Endodermal cell (in vitro differentiated cells): Measurements from ENCODE around the gene GJB5. TPM values are rescaled to one million over a fixed set of nuclear protein-coding genes. Genes with fewer than 3 reads are reported as not detected.

Experiments
- DNase-seq: peaks from one replicate; pipeline ENCODE4 v3.0.0-alpha.2; 2017
- H3K27ac ChIP-seq: 2 replicates; pipeline ENCODE4 v1.5.1; 2013; ENCODE audit warnings: mild to moderate bottlenecking, low read depth, low read length, moderate library complexity
- H3K27me3 ChIP-seq: 2 replicates; pipeline ENCODE4 v1.6.1; 2013; ENCODE audit warnings: mild to moderate bottlenecking, low read length, moderate library complexity; ENCODE audit not compliant: insufficient read depth, control insufficient read depth, poor library complexity, severe bottlenecking
- H3K36me3 ChIP-seq: 2 replicates; pipeline ENCODE4 v1.7.0; 2013; ENCODE audit warnings: mild to moderate bottlenecking, low read length, moderate library complexity; ENCODE audit not compliant: control insufficient read depth, insufficient read depth
- H3K4me1 ChIP-seq: one replicate; pipeline ENCODE4 v1.7.0; 2013; ENCODE audit warnings: low read length; ENCODE audit not compliant: control insufficient read depth, insufficient read depth
- H3K4me3 ChIP-seq: 2 replicates; pipeline ENCODE4 v1.5.1; 2013; ENCODE audit warnings: mild to moderate bottlenecking, low read length, moderate library complexity
- H3K9ac ChIP-seq: 2 replicates; pipeline ENCODE4 v1.6.1; 2013; ENCODE audit warnings: mild to moderate bottlenecking, low read length, moderate library complexity; ENCODE audit not compliant: poor library complexity, severe bottlenecking; ENCODE audit errors: extremely low read depth
- H3K9me3 ChIP-seq: 2 replicates; pipeline ENCODE4 v1.6.1; 2013; ENCODE audit warnings: mild to moderate bottlenecking, low read length, moderate library complexity; ENCODE audit not compliant: control insufficient read depth
- H3K27ac Mint-ChIP-seq: 2 replicates; pipeline ENCODE4 v1.8.0; 2020; ENCODE audit warnings: mixed read lengths
- H3K27me3 Mint-ChIP-seq: 2 replicates; pipeline ENCODE4 v1.8.0; 2021; ENCODE audit warnings: mild to moderate bottlenecking, mixed read lengths; ENCODE audit not compliant: insufficient read depth
- H3K36me3 Mint-ChIP-seq: 2 replicates; pipeline ENCODE4 v1.8.0; 2020; ENCODE audit warnings: low read depth, mixed read lengths
- H3K4me1 Mint-ChIP-seq: 2 replicates; pipeline ENCODE4 v1.8.0; 2020; ENCODE audit warnings: mixed read lengths
- H3K4me3 Mint-ChIP-seq: 2 replicates; pipeline ENCODE4 v1.8.0; 2020; ENCODE audit warnings: mild to moderate bottlenecking, moderate library complexity, mixed read lengths
- H3K9me3 Mint-ChIP-seq: 2 replicates; pipeline ENCODE4 v1.8.0; 2020; ENCODE audit warnings: mild to moderate bottlenecking, mixed read lengths
- WGBS, 2 experiments: methylation state at CpG; one replicate each; pipeline versions ENCODE4 v1.1.5 to v1.1.7; 2013; ENCODE audit warnings: missing lambda C conversion rate in 2 of 2, mixed read lengths in 1 of 2; ENCODE audit not compliant: insufficient coverage in 1 of 2, insufficient read length in 1 of 2; 5-methylcytosine and 5-hydroxymethylcytosine counted together
- total RNA-seq, 2 donors: library from RNA; stranded (reverse); fragmentation: NEBNext Ultra II Directional in 1 of 2; extraction: Animal tissue kit (Norgen Biotek cat#: 25700) in 1 of 2; gene quantifications; 2 replicates in 1 of 2; 3 replicates in 1 of 2; pipeline ENCODE4 v1.2.1, GENCODE V29; 2021
- TF ChIP-seq, protein P1 (sequence below): fragments of 200-600 bp; sonication (generic); conservative IDR thresholded peaks from 2 replicates; pipeline ENCODE4 v1.5.0; 2021; ENCODE audit warnings: antibody characterized with exemption, mild to moderate bottlenecking

The GJB5 gene
- total RNA-seq, 2 donors from 2014 or later: 0.20 to 0.42 TPM

DNA sequence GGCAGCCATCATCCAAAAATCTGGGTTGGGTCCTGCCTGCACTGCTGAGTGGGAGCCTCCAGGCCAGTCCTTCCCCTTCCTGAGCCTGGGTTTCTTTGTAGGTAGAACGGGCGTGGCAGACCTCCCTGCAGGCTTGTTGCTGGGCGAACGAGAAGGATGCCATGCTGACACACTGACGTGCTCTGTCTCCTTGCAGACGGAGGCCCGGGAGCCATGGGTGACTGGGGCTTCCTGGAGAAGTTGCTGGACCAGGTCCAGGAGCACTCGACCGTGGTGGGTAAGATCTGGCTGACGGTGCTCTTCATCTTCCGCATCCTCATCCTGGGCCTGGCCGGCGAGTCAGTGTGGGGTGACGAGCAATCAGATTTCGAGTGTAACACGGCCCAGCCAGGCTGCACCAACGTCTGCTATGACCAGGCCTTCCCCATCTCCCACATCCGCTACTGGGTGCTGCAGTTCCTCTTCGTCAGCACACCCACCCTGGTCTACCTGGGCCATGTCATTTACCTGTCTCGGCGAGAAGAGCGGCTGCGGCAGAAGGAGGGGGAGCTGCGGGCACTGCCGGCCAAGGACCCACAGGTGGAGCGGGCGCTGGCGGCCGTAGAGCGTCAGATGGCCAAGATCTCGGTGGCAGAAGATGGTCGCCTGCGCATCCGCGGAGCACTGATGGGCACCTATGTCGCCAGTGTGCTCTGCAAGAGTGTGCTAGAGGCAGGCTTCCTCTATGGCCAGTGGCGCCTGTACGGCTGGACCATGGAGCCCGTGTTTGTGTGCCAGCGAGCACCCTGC is 39.3 kb downstream of the GJB5 start:
- Histone ChIP-seq H3K27ac (no peak overlapping the region), H3K4me1 (no peaks in the 10 kb centered on the region), H3K36me3 (no peaks in the 10 kb centered on the region), H3K4me3 (no peak overlapping the region), H3K9ac (no peak overlapping the region), H3K27me3 (no peaks in the 10 kb centered on the region), H3K9me3 (no peaks in the 10 kb centered on the region)
- TF ChIP-seq, protein P1, sequence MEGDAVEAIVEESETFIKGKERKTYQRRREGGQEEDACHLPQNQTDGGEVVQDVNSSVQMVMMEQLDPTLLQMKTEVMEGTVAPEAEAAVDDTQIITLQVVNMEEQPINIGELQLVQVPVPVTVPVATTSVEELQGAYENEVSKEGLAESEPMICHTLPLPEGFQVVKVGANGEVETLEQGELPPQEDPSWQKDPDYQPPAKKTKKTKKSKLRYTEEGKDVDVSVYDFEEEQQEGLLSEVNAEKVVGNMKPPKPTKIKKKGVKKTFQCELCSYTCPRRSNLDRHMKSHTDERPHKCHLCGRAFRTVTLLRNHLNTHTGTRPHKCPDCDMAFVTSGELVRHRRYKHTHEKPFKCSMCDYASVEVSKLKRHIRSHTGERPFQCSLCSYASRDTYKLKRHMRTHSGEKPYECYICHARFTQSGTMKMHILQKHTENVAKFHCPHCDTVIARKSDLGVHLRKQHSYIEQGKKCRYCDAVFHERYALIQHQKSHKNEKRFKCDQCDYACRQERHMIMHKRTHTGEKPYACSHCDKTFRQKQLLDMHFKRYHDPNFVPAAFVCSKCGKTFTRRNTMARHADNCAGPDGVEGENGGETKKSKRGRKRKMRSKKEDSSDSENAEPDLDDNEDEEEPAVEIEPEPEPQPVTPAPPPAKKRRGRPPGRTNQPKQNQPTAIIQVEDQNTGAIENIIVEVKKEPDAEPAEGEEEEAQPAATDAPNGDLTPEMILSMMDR: no peak
- Mint-ChIP-seq H3K36me3 (peaks cover 5% of the 10 kb centered on the region), H3K27ac (no peak overlapping the region), H3K9me3 (no peaks in the 10 kb centered on the region), H3K4me3 (peak overlapping the region; percentile 57), H3K27me3 (peaks cover 35% of the 10 kb centered on the region), H3K4me1 (peaks cover 24% of the 10 kb centered on the region)
- DNase-seq: no peak
- whole genome bisulfite sequencing, 2 experiments: 94 to 98% methylated on average over 36 to 40 of the region's 40 CpGs

DNA sequence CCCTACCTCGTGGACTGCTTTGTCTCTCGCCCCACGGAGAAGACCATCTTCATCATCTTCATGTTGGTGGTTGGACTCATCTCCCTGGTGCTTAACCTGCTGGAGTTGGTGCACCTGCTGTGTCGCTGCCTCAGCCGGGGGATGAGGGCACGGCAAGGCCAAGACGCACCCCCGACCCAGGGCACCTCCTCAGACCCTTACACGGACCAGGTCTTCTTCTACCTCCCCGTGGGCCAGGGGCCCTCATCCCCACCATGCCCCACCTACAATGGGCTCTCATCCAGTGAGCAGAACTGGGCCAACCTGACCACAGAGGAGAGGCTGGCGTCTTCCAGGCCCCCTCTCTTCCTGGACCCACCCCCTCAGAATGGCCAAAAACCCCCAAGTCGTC is 39.9 kb downstream of the GJB5 start:
- peaks cover 5% of the 10 kb centered on the region for H3K36me3 Mint-ChIP-seq
- no peak overlapping the region for H3K4me3 ChIP-seq
- H3K27me3 Mint-ChIP-seq: peaks cover 35% of the 10 kb centered on the region
- no peak overlapping the region for H3K4me3 Mint-ChIP-seq
- DNase-seq: no peak
- H3K27ac ChIP-seq: no peak overlapping the region
- WGBS, 2 experiments: 93% methylated on average over 3 to 12 of the region's 12 CpGs
- H3K4me1 Mint-ChIP-seq: peaks cover 24% of the 10 kb centered on the region
- H3K27me3 ChIP-seq: no peaks in the 10 kb centered on the region
- H3K4me1 ChIP-seq: no peaks in the 10 kb centered on the region
- TF ChIP-seq, protein P1: no peak
- H3K27ac Mint-ChIP-seq: no peak overlapping the region
- H3K9me3 Mint-ChIP-seq: no peaks in the 10 kb centered on the region
- H3K9me3 ChIP-seq: no peaks in the 10 kb centered on the region
- no peaks in the 10 kb centered on the region for H3K36me3 ChIP-seq
- H3K9ac ChIP-seq: no peak overlapping the region

DNA sequence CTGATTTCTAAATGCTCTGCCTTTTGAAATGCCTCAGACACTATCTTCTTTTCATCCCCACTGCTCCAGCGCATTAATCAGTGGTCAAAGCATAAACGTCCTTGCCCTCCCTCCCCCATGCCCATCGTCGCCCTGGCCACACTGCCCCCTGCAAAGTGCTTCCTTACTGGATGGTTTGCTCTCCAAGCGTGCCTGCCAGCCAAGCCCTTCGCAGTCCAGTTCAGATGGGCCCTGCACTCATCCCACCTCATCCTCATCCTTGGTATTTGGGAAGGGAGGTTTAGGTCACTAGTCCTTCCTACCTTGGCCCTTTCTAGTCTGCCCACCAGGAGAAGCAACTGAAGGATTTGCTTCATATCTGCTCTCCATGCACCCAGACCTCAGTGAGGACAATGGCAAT is 41.1 kb downstream of the GJB5 start:
- H3K4me1 ChIP-seq: no peaks in the 10 kb centered on the region
- Mint-ChIP-seq H3K9me3 (no peaks in the 10 kb centered on the region), H3K4me1 (peaks cover 24% of the 10 kb centered on the region), H3K27me3 (peaks cover 29% of the 10 kb centered on the region), H3K27ac (no peak overlapping the region), H3K4me3 (no peak overlapping the region), H3K36me3 (peaks cover 5% of the 10 kb centered on the region)
- H3K36me3 ChIP-seq: no peaks in the 10 kb centered on the region
- 75 to 92% methylated on average over 2 to 6 of the region's 6 CpGs for WGBS, 2 experiments
- H3K9ac ChIP-seq: no peak overlapping the region
- H3K9me3 ChIP-seq: no peaks in the 10 kb centered on the region
- H3K27me3 ChIP-seq: no peaks in the 10 kb centered on the region
- H3K4me3 ChIP-seq: no peak overlapping the region
- H3K27ac ChIP-seq: no peak overlapping the region
- TF ChIP-seq, protein P1: no peak
- DNase-seq: no peak
